Smooth muscle cell (in vitro differentiated cells): ENCODE results near the gene LIMS2. TPM values are rescaled to one million over a fixed set of nuclear protein-coding genes. Genes with fewer than 3 reads are reported as not detected.

Experiments
- DNase-seq: peaks from one replicate; lab custom pipeline; 2025; ENCODE audit not compliant: unreplicated experiment; lab: John Stamatoyannopoulos, UW
- H2AFZ ChIP-seq: fragments of 200-600 bp; sonication (generic); 2 replicates; pipeline ENCODE4 v1.6.0; 2016; ENCODE audit warnings: antibody characterized with exemption, low read depth, mild to moderate bottlenecking
- H3F3A ChIP-seq: fragments of 200-600 bp; sonication (generic); 2 replicates; pipeline ENCODE4 v1.6.0; 2017; ENCODE audit warnings: antibody characterized with exemption, low read depth
- H3K27ac ChIP-seq: fragments of 200-600 bp; sonication (generic); 2 replicates; pipeline ENCODE4 v1.5.1; 2016; ENCODE audit warnings: low read depth, mild to moderate bottlenecking
- H3K27me3 ChIP-seq: fragments of 200-600 bp; sonication (generic); 2 replicates; pipeline ENCODE4 v1.6.1; 2016; ENCODE audit warnings: low read depth, mild to moderate bottlenecking
- H3K36me3 ChIP-seq: fragments of 200-600 bp; sonication (generic); 2 replicates; pipeline ENCODE4 v1.5.1; 2016; ENCODE audit warnings: low read depth
- H3K4me1 ChIP-seq: fragments of 200-600 bp; sonication (generic); 2 replicates; pipeline ENCODE4 v1.5.1; 2016; ENCODE audit warnings: low read depth
- H3K4me2 ChIP-seq: fragments of 200-600 bp; sonication (generic); 2 replicates; pipeline ENCODE4 v1.6.0; 2016; ENCODE audit warnings: mild to moderate bottlenecking
- H3K4me3 ChIP-seq: fragments of 200-600 bp; sonication (generic); 2 replicates; pipeline ENCODE4 v1.5.1; 2016; ENCODE audit warnings: mild to moderate bottlenecking
- H3K79me2 ChIP-seq: fragments of 200-600 bp; sonication (generic); 2 replicates; pipeline ENCODE4 v1.6.0; 2016; ENCODE audit warnings: low read depth, mild to moderate bottlenecking
- H3K9ac ChIP-seq: fragments of 200-600 bp; sonication (generic); 2 replicates; pipeline ENCODE4 v1.6.0; 2016; ENCODE audit warnings: low read depth
- H3K9me3 ChIP-seq: fragments of 200-600 bp; sonication (generic); replicated peaks from 2 replicates; pipeline ENCODE4 v1.5.1; 2016; ENCODE audit warnings: low read depth
- H4K20me1 ChIP-seq: fragments of 200-600 bp; sonication (generic); 2 replicates; pipeline ENCODE4 v1.6.0; 2016; ENCODE audit warnings: low read depth
- WGBS: methylation state at CpG from one replicate; pipeline ENCODE4 v1.1.7; 2016; ENCODE audit warnings: low lambda C conversion rate; 5-methylcytosine and 5-hydroxymethylcytosine counted together
- polyA plus RNA-seq: library from polyadenylated mRNA; unstranded; fragments of >200 nt; fragmentation: Nextera tagmentation; extraction: Ambion mirVana; gene quantifications from 2 replicates; pipeline ENCODE4 v1.2.1, GENCODE V29; 2016
- total RNA-seq: library from RNA; depleted of rRNA; stranded (reverse); fragments of >200 nt; gene quantifications from 2 replicates; pipeline ENCODE4 v1.2.3, GENCODE V29; 2014
- TF ChIP-seq, protein P1 (sequence below): fragments of 200-600 bp; sonication (generic); IDR thresholded peaks from 2 replicates; pipeline ENCODE4 v1.5.1; 2017; ENCODE audit warnings: borderline replicate concordance, mild to moderate bottlenecking, antibody characterized with exemption; ENCODE audit not compliant: insufficient read depth, poor library complexity, severe bottlenecking

Gene LIMS2
- total and polyA plus RNA-seq, 2 experiments from 2014 or later = 8.4 to 22.3 TPM

DNA sequence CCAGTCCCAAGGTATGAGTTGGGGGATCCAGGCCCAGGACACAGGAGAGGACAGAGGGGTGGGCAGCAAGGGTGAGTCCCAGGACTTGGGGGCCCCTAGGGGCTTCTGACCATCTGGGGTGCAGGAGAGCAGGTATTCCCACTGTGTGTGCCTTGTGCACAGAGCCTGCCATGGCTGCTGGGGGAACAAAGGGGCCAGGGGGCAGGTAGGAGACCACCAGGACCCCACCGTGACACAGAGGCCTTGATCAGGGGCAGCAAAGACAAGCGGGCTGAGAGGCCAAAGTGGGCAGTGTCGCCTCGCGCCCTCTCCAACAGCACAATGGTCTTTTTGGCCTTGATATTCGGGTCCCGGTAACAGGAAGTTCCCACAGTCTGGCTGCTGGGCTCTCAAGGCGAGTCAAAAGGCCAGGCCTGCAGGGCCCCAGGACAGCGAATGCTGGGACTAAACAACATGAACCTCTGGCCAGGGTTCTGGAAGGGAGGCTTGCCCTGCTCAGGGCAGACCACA is 41.7 kb downstream of the LIMS2 start:
- Histone ChIP-seq H3K27ac (no peak overlapping the region), H3F3A (no peaks in the 10 kb centered on the region), H3K4me2 (no peak overlapping the region), H2AFZ (no peak overlapping the region), H3K9ac (no peak overlapping the region), H3K36me3 (no peaks in the 10 kb centered on the region), H3K4me3 (no peak overlapping the region), H3K27me3 (no peaks in the 10 kb centered on the region), H3K79me2 (no peaks in the 10 kb centered on the region), H3K9me3 (no peaks in the 10 kb centered on the region), H3K4me1 (peaks cover 12% of the 10 kb centered on the region), H4K20me1 (no peaks in the 10 kb centered on the region)
- TF ChIP-seq, protein P1, sequence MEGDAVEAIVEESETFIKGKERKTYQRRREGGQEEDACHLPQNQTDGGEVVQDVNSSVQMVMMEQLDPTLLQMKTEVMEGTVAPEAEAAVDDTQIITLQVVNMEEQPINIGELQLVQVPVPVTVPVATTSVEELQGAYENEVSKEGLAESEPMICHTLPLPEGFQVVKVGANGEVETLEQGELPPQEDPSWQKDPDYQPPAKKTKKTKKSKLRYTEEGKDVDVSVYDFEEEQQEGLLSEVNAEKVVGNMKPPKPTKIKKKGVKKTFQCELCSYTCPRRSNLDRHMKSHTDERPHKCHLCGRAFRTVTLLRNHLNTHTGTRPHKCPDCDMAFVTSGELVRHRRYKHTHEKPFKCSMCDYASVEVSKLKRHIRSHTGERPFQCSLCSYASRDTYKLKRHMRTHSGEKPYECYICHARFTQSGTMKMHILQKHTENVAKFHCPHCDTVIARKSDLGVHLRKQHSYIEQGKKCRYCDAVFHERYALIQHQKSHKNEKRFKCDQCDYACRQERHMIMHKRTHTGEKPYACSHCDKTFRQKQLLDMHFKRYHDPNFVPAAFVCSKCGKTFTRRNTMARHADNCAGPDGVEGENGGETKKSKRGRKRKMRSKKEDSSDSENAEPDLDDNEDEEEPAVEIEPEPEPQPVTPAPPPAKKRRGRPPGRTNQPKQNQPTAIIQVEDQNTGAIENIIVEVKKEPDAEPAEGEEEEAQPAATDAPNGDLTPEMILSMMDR = no peak
- 88% methylated on average over 9 of the region's 9 CpGs for WGBS
- DNase-seq = no peak

DNA sequence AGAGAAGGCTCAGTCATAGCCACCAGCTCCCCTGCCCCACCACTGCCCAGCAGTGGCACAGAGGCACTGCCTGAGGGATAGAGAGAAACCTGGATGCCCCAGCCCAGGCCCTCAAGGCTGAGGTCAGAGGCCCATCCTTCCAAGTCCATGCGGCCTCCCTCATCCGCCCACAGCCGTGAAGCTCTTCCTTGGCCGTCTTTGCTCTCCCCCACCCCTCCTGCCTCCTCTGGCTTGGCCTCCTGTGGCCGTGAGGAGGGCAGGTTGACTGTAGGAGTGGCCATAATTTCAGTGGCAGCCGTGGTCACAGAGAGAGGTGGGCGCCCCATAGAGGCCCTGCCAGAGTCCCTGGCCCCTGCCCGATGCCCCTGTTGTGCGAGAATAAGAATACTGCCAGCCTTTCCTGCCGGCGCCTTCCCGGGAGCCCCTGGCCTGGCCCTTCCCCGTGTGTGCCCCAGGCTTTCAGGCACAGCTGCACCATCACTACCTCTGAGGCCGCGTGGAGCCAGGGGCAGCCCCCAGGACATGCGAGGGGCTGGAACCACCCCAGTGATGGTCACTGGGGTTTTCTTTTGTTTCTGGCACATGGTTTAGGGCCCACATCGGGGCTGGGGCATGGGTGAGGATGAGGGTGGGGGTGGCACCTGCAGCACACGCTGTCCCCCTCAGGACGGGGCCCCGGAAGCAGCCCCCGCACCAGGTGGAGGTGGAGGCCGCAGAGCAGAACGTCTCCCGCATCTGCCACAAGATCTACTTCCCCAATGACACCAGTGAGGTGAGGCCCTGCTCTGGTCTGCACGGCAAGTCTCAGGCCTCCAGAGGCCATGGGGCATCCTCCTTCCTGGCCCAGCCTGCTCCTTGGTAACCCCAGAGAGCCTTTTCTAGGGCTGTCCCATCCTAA is 42.5 kb downstream of the LIMS2 start:
- Histone ChIP-seq H3K27ac (no peak overlapping the region), H4K20me1 (no peaks in the 10 kb centered on the region), H3K79me2 (no peaks in the 10 kb centered on the region), H3K36me3 (no peaks in the 10 kb centered on the region), H3K9ac (no peak overlapping the region), H3K9me3 (no peaks in the 10 kb centered on the region), H3K4me1 (peaks cover 6% of the 10 kb centered on the region), H2AFZ (no peak overlapping the region), H3K4me3 (no peak overlapping the region), H3K27me3 (no peaks in the 10 kb centered on the region), H3K4me2 (no peak overlapping the region), H3F3A (no peaks in the 10 kb centered on the region)
- TF ChIP-seq, protein P1 = no peak
- no peak for DNase-seq
- 87% methylated on average over 23 of the region's 25 CpGs for WGBS

DNA sequence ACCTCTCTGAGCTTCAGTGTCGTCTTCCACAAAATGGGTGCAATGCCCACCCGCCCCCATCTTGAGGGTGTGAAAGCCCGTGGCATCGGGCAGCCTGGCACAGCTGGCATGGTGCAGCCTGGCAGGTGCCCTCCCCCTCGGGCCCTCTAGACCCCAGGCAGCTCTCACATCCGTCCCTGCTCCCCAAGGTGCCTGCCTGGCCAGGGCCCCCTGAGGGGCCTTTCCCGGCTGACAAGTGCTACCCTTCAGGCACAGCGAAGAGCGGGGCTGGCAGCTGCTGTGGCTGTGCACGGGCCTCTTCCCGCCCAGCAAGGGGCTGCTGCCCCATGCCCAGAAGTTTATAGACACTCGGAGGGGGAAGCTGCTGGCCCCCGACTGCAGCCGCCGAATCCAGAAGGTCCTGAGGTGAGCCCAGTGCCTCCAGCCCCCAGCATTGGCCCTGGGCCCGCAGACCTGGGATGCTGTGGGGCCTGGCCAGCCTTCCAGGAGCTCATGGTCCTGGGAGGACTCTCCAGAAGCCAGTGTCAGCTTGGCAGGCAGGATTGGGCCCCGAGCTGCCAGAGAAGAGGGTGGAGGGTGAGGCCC is 43.2 kb downstream of the LIMS2 start:
- H3K9ac ChIP-seq = no peak overlapping the region
- H3K4me3 ChIP-seq = no peak overlapping the region
- 96% methylated on average over 17 of the region's 17 CpGs for WGBS
- DNase-seq = no peak
- no peaks in the 10 kb centered on the region for H4K20me1 ChIP-seq
- no peaks in the 10 kb centered on the region for H3K79me2 ChIP-seq
- TF ChIP-seq, protein P1 = no peak
- H3K4me2 ChIP-seq = no peak overlapping the region
- no peaks in the 10 kb centered on the region for H3K36me3 ChIP-seq
- H3K4me1 ChIP-seq = no peaks in the 10 kb centered on the region
- no peaks in the 10 kb centered on the region for H3K27me3 ChIP-seq
- H3F3A ChIP-seq = no peaks in the 10 kb centered on the region
- H3K9me3 ChIP-seq = no peaks in the 10 kb centered on the region
- no peak overlapping the region for H2AFZ ChIP-seq
- no peak overlapping the region for H3K27ac ChIP-seq
